Measurements from ENCODE around the gene WDR37.
"Not testable (repeated sequence)": the region's sequence is repeated elsewhere in the genome, so short reads cannot be mapped to it uniquely, and the experiment has no call there.

WDR37 gene

DNA sequence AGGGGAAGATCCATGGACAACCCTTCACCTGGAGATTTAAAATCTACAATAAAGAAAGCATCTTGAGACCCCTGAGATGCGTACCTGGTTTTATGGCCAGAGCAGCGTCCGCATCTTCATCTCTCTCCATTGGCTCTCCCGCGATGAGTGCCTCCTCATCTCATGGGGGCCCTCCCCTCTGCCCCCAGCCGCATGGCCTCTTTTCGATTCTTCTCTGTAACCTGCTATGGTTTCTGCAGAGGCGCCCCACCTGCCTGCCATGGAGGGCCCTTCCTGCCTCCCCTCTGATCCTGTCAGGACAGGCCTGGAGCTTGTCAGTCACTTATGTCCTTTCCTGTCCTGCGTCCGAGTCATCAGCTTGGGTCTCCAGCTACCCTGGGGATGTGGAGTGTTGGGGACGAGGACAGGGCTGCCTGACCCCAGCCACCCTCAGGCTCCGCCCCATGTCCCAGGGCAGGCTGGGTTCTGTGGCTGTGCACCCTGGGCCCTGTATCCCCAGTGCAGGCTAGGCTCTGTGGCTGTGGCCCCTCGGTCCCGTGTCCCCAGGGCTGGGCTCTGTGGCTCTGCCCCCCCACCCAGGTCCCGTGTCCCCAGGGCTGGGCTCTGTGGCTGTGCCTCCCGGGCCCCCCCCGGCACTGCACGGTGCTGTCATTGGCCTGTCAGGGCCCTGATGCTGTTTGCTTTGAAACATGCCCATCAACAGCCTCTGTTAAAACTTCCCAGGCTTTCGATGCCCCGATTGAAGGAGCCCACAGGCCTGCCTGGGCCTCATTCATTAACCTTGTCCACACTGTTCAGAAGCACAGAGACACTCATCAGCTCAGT, 99.8 kb downstream of the WDR37 start:
- no peak for DNase-seq

DNA sequence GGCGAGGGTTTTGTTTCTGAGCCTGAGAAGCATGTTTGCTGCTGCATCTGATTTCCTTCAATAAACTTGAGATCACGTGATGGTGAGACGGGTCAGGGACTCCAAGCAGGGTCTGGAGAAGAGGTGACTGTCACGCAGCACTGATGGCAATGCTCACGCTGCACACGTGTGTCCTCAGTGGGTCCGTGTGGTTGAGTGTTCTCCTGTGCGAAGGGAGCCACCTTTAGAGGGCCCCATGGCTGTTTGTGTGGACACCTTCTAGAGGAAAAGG, 100.4 kb downstream of the WDR37 start:
- DNase-seq, result no peak

DNA sequence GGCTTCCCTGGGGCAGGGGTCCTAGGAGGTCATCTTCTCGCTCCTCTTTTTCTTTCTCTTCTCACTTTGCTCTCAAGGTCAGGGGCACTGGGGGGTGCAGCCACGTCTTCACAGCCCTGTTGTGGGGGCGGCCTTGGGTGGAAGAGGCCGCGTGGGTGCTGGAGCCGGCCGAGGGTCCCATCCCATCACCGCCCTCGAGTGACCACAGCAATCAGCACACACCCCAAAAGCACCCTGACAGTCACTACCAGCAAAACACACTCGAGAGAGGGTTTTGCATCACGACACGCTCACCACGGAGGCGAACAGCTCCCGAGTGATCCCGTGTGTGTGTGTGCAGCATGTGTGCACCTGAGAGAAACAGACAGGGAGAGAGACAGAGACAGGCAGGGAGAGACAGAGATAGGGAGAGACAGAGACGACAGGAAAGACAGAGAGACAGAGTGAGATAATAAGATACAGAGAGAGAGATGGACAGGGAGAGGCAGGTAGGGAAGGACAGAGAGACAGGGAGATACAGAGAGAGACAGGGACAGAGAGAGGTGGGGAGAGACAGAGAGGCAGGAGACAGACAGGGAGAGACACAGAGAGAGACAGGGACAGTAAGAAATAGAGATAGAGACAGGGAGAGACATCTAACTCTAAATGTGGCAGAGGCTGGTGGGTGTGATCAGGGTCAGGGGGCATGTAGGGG, 100.9 kb downstream of the WDR37 start:
- DNase-seq, result no peak

DNA sequence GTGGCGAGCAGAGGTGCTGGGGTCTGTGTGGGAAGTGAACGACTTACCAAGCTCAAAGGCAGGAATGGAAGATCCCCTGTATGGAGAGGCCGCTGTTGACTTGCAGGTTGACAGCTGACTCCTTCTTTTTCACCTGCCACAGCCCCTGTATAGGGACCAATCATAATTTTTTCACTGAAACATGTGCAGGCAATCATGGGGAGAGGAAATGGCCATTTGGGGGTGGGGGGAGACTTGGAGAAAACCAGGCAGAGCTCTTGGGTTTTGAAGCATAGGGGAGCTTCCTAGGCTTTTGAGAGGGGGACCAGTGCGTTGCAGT, 101.4 kb downstream of the WDR37 start:
- DNase-seq, result no peak

DNA sequence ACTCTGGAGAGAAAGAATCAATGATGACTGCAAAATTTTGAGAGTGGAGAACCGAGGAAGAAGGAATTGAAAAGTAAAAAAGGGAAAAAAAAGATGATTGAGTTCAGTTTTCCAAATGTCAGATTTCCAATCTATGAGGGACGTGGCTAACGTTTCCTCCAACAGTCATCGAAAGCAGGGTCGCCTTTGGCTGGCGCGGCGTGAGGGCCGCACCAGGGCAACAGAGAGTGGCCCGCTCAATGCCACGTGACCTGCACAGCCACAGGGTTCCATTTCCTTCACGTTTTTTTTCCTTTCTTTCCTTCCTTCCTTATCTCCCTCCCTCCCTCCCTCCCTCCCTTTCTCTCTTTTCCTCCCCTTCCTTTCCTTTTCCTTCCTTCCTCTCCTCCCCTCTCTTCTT, 101.9 kb downstream of the WDR37 start:
- no peak for DNase-seq

GRCh38 chr10:1158536-1158935, 102.4 kb downstream of the WDR37 start:
- DNase-seq, result not testable (repeated sequence)

- no peak for DNase-seq
Measured at GRCh38 chr10:1159131-1160061, 103.2 kb downstream of the WDR37 start.

DNA sequence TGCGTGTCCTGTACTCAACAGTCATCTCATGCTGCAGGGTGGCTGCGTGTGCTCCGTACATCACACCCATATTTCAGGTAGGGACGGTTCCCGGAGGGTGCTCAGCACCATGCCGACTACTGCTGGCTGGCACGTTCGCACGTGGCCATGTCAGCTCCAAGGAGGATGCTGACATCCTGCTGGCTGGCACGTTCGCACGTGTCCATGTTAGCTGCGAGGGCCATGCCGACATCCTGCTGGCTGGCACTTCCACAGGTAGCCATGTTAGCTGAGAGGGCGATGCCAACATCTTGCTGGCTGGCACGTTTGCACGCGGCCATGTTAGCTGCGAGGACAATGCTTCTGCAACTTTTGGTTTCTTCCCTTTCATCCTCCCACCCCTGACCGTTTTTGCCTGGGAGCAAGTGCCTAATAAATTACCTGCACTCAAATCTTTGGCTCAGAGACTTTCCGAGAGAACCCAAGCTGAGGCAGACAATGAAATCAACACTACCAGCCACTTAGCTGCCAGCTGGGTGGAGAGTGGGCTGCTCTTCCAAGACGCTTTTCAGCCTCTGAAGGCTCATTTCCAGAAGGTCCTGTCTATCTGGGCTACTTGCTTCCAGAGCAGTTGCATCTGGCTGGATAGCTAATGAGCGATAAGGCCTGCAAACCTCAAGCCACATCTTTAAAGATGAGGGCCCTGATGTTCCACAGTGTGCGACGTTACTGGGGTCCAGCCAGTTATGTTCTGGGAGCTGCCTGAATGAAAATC, 104.6 kb downstream of the WDR37 start:
- no peak for DNase-seq

- not testable (repeated sequence) for DNase-seq
Measured at GRCh38 chr10:1161315-1161673, 105.1 kb downstream of the WDR37 start.

GRCh38 chr10:1162481-1163203, 106.5 kb downstream of the WDR37 start:
- DNase-seq, result no peak

DNA sequence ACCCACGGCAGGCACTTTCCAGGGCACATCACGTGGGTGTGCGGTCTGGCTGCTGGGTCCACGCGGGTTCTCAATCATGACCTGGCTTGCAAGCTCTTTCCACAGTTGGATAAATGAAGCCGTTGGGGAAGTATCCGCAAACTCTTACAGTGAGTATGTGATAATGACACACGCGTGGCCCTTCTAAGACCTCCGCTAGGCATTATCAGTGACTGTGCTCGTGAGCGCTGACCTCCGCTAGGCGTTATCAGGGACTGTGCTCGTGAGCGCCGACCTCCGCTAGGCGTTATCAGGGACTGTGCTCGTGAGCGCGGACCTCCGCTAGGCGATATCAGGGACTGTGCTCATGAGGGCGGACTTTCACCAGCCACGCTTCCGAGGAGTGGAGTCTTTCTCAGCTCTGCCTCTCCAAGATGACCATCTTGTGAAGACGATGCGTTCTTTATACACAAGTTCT, 107.0 kb downstream of the WDR37 start:
- DNase-seq, result no peak

- DNase-seq, result no peak
Measured at GRCh38 chr10:1163831-1164230, 107.6 kb downstream of the WDR37 start.

DNA sequence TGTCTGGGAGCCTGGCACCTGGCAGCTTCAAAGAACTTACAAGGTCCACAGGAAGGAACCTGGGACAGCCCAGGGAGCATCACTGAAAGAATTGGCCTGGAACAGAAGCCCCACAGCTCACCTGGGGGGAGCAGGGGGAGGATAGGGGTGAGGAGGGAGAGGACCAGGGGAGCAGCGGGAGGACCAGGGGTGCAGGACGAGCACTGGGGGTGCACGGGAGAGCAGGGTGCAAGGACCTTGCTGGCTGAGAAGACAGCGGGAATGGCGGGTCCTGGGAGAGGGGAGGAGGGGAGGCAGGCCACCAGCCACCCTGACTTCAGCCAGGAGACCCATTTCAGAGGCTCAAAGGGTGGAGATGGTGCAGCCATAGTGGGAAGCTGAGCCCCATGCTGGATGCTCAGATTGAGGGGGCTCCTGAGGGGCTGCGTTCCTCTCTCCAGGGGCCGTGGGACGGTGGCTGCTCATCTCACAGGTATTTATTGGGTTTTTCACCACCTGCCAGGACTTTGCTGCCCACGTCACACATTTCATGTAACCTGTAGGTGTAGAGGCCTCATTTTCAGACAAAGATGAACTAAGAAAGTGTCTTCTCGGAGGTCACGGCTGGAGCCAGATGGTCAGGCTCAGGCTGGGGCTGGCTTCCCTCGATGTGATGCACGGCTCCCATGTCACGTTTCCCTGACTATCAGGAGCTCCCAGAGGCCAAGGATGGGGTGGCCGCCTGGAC, 110.1 kb downstream of the WDR37 start:
- DNase-seq, result no peak

- no peak for DNase-seq
Measured at GRCh38 chr10:1166828-1167275, 110.7 kb downstream of the WDR37 start.

DNA sequence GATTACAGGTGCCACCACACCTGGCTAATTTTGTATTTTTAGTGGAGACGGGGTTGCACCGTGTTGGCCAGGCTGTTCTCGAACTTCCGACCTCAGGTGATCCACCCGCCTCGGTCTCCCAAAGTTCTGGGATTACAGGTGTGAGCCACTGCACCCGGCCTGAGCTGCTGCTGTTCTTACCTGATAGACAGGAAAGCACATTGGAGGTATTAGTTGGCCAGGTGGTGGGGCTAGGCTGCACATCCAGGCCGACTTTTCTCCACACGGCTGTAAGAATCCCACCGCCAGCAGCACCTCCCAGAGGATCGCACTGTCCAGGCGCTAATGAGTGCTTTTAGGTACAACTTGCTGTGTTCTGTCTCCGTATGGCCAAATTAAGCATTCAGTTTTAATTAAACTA, 112.6 kb downstream of the WDR37 start:
- DNase-seq, result no peak

- no peak for DNase-seq
Measured at GRCh38 chr10:1169186-1169885, 113.2 kb downstream of the WDR37 start.

- DNase-seq, result no peak
Measured at GRCh38 chr10:1169981-1170866, 114.0 kb downstream of the WDR37 start.

DNA sequence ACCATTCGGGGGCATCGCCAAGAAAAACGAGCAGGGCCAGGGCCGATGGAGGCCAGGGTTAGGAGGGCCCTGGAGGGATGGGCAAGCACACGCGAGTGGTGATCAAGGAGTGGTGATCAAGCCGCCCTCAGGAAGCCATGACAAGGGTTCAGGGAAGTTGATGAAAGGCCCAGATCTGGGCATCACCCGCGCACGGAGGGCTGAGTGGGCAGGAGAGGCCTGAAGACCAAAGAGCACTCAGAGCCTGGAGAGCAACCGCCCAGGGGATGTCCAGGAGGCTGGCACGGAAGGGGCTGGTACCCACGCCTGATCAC, 114.6 kb downstream of the WDR37 start:
- no peak for DNase-seq

- no peak for DNase-seq
Measured at GRCh38 chr10:1171182-1171581, 115.0 kb downstream of the WDR37 start.

DNA sequence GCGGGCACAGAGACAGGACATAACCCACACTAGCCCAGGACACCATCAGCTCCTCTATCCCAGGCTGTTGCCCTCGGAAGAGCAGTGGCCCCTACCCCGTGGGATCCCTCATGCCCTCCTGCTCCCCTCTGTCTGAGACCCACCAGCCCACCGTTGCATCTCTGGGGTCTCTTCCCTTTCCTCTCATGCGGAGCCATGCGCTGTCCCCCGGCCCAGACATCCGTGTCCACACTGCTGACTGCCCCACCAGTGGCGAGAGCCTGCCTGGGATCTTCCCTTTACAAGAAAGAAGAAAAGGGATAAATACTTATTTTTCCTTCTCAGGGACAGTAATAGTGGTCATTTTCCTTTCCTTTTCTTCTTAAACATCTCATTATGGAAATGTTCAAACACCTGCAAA, 115.4 kb downstream of the WDR37 start:
- no peak for DNase-seq
